ENCODE results near the gene SH2D7.

- TF ChIP-seq, protein P1, sequence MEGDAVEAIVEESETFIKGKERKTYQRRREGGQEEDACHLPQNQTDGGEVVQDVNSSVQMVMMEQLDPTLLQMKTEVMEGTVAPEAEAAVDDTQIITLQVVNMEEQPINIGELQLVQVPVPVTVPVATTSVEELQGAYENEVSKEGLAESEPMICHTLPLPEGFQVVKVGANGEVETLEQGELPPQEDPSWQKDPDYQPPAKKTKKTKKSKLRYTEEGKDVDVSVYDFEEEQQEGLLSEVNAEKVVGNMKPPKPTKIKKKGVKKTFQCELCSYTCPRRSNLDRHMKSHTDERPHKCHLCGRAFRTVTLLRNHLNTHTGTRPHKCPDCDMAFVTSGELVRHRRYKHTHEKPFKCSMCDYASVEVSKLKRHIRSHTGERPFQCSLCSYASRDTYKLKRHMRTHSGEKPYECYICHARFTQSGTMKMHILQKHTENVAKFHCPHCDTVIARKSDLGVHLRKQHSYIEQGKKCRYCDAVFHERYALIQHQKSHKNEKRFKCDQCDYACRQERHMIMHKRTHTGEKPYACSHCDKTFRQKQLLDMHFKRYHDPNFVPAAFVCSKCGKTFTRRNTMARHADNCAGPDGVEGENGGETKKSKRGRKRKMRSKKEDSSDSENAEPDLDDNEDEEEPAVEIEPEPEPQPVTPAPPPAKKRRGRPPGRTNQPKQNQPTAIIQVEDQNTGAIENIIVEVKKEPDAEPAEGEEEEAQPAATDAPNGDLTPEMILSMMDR (IDR thresholded peaks at IDR 0.05), result no peak
- no peak for TF ChIP-seq EZH2 (IDR thresholded peaks at IDR 0.05)
Measured at GRCh38 chr15:78133801-78134200, 41.4 kb downstream of the SH2D7 start.

Data from neural progenitor cell (in vitro differentiated cells).